Gastroesophageal sphincter (tissue), 4 donors: ENCODE measurements around the gene CDK3. TPM values are rescaled to one million over a fixed set of nuclear protein-coding genes. Genes with fewer than 3 reads are reported as not detected.

Experiments
- ATAC-seq: fragments of 150-250 bp; one replicate; pipeline ENCODE4 v1.9.1; 2016; ENCODE audit warnings: mild to moderate bottlenecking, moderate library complexity
- H3K27ac ChIP-seq, 4 donors: fragments of 200-600 bp; sonication (generic) in 3 of 4; 1 replicate in 3 of 4; 2 replicates in 1 of 4; pipeline ENCODE4 v1.5.1; 2016 to 2019
- H3K27me3 ChIP-seq: fragments of 200-600 bp; sonication (generic); one replicate; pipeline ENCODE4 v1.5.1; 2019
- H3K36me3 ChIP-seq, 2 donors: fragments of 200-600 bp; sonication (generic); one replicate each; pipeline ENCODE4 v1.5.1; 2019; ENCODE audit warnings: control low read depth in 1 of 2
- H3K4me1 ChIP-seq, 3 donors: fragments of 200-600 bp; sonication (generic); 1 replicate in 2 of 3; 2 replicates in 1 of 3; pipeline ENCODE4 v1.5.1; 2016 to 2019; ENCODE audit warnings: control low read depth in 2 of 3
- H3K4me3 ChIP-seq, 2 donors: fragments of 200-600 bp; sonication (generic); one replicate each; pipeline ENCODE4 v1.5.1; 2019; ENCODE audit warnings: mild to moderate bottlenecking in 1 of 2, moderate library complexity in 1 of 2
- H3K9me3 ChIP-seq, 3 donors: fragments of 200-600 bp; sonication (generic); one replicate each; pipeline ENCODE4 v1.5.1; 2017 to 2019; ENCODE audit warnings: control low read depth in 2 of 3
- EP300 ChIP-seq: sonication (generic); formaldehyde crosslinking; IDR thresholded peaks from one replicate; pipeline ENCODE4 v1.6.1; 2017; ENCODE audit warnings: antibody characterized with exemption, mild to moderate bottlenecking
- POLR2A ChIP-seq, 2 donors: fragments of 450-650 bp; IDR thresholded peaks; one replicate each; pipeline ENCODE4 v1.6.1; 2017; ENCODE audit warnings: antibody characterized with exemption in 2 of 2, mild to moderate bottlenecking in 2 of 2, moderate library complexity in 1 of 2
- POLR2AphosphoS5 ChIP-seq: sonication (generic); formaldehyde crosslinking; IDR thresholded peaks from one replicate; pipeline ENCODE4 v1.6.1; 2017; ENCODE audit warnings: antibody characterized with exemption
- WGBS, 2 donors: methylation state at CpG; one replicate each; pipeline ENCODE4 v1.1.5; 2018; ENCODE audit warnings: low coverage in 1 of 2; 5-methylcytosine and 5-hydroxymethylcytosine counted together
- total RNA-seq, 4 donors: library from RNA; depleted of rRNA; stranded (reverse); fragments of >200 nt; gene quantifications; one replicate each; pipeline ENCODE4 v1.1.0, GENCODE V29; 2016
- TF ChIP-seq, protein P1 (sequence below), 4 experiments: fragments of 200-600 bp in 2 of 4; fragments of 450-650 bp in 2 of 4; sonication (generic) in 1 of 4; IDR thresholded peaks; one replicate each; pipeline ENCODE4 v1.5.1; 2017 to 2019; ENCODE audit warnings: antibody characterized with exemption in 4 of 4, mild to moderate bottlenecking in 2 of 4, moderate library complexity in 2 of 4

CDK3 gene
- total RNA-seq, 4 donors from 2014 or later: 1.2 to 5.6 (median 2.3) TPM; not detected in 1

DNA sequence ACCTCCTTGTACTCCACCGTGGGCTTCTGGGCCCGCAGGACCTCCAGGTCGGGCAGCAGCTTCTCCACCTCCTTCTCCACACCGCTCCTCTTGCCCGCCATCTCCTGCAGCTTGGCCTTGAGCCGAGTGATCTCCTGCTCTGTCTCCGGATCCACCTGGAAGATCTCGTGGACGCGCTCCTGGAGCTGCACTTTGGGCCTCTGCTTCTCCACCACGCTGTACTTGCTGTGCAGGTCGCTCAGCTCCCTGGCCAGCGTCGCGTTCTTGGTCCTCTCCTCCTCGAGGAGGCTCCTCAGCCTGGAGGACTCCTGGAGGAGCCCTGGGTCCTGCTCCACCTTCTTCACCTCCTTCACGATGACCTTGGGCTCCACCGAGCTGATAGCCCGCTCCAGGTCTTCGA is 8.8 kb downstream of the CDK3 start:
- H3K9me3 ChIP-seq: no peaks in the 10 kb centered on the region
- no peak for ATAC-seq
- no peak overlapping the region for H3K27ac ChIP-seq
- H3K27me3 ChIP-seq: no peaks in the 10 kb centered on the region
- peaks cover 0 to 16% (median 0%) of the 10 kb centered on the region in 3 donors for H3K4me1 ChIP-seq
- H3K4me3 ChIP-seq: no peak overlapping the region
- 88 to 93% methylated on average over 3 to 12 of the region's 20 CpGs for WGBS, 2 donors
- no peaks in the 10 kb centered on the region for H3K36me3 ChIP-seq
- TF ChIP-seq POLR2A (IDR thresholded peaks at IDR 0.05): no peak
- TF ChIP-seq, protein P1, sequence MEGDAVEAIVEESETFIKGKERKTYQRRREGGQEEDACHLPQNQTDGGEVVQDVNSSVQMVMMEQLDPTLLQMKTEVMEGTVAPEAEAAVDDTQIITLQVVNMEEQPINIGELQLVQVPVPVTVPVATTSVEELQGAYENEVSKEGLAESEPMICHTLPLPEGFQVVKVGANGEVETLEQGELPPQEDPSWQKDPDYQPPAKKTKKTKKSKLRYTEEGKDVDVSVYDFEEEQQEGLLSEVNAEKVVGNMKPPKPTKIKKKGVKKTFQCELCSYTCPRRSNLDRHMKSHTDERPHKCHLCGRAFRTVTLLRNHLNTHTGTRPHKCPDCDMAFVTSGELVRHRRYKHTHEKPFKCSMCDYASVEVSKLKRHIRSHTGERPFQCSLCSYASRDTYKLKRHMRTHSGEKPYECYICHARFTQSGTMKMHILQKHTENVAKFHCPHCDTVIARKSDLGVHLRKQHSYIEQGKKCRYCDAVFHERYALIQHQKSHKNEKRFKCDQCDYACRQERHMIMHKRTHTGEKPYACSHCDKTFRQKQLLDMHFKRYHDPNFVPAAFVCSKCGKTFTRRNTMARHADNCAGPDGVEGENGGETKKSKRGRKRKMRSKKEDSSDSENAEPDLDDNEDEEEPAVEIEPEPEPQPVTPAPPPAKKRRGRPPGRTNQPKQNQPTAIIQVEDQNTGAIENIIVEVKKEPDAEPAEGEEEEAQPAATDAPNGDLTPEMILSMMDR (IDR thresholded peaks at IDR 0.05): no peak
- no peak for TF ChIP-seq POLR2AphosphoS5
- TF ChIP-seq EP300: no peak

DNA sequence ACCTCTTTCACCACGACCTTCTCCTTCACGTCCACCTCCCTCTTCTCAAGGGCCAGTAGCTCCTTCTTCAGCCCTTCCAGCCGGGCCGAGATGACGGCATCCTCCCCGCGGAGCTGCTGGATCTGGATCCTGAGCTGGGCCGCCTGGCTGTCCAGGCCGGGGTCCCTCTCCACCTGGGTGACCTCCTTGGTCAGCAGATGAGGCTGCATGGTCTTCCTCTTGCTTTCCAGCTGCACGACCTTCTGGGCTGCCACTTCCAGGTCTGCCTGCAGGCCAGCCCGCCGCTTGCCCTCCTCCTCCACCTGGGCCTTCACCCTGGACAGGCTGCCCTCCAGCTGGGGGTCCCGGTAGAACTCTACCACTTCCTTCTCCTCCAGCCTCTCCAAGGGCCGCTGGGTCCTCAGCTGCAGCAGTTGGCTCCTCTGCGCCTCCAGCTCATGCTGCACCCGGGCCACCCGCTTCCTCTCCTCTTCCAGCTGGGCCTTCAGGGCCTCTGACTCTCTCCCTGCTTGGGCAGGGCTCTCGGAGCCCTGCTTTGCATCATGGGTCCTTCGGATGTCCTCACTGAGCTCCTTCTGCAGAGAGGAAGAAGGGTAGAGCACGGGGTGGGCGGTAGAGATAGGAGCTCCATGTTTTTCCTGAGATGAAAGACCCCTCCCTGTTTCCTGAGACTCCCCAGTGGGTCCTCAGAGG is 9.5 kb downstream of the CDK3 start:
- TF ChIP-seq POLR2A (IDR thresholded peaks at IDR 0.05): no peak
- TF ChIP-seq, protein P1 (IDR thresholded peaks at IDR 0.05): no peak
- TF ChIP-seq EP300: no peak
- no peak for TF ChIP-seq POLR2AphosphoS5
- Histone ChIP-seq H3K27ac (no peak overlapping the region), H3K36me3 (no peaks in the 10 kb centered on the region), H3K4me1 (peaks cover 0 to 14% (median 0%) of the 10 kb centered on the region in 3 donors), H3K9me3 (no peaks in the 10 kb centered on the region), H3K27me3 (peaks cover 3% of the 10 kb centered on the region), H3K4me3 (no peak overlapping the region)
- no peak for ATAC-seq
- 86 to 87% methylated on average over 8 to 14 of the region's 21 CpGs for WGBS, 2 donors

DNA sequence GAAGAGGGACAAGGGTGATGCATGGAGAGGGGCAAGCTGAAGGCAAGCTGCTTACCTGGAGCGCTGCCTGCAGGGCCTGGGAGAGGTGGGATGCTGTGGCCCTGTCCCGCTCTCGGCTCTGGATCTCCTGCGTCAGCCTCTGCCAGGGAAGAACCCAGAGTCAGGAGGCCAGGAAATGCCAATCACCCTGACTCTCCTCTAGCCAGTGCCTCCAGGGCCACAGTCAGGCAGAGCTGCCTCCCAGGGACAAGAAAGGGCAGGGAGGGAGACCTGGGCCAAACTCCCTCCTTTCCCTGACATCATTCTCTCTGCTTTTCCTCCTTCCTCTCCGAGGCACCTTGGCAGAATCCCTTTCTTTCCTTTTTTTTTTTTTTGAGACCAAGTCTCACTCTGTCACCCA is 11.3 kb downstream of the CDK3 start:
- peaks cover 7% of the 10 kb centered on the region for H3K27me3 ChIP-seq
- H3K9me3 ChIP-seq: no peaks in the 10 kb centered on the region
- no peaks in the 10 kb centered on the region for H3K36me3 ChIP-seq
- no peak overlapping the region for H3K27ac ChIP-seq
- H3K4me1 ChIP-seq: peaks cover 0 to 7% (median 0%) of the 10 kb centered on the region in 3 donors
- no peak for TF ChIP-seq EP300
- no peak for TF ChIP-seq POLR2A (IDR thresholded peaks at IDR 0.05)
- TF ChIP-seq, protein P1 (IDR thresholded peaks at IDR 0.05): no peak
- no peak overlapping the region for H3K4me3 ChIP-seq
- 87 to 93% methylated on average over 5 of the region's 5 CpGs for WGBS, 2 donors
- no peak for ATAC-seq

DNA sequence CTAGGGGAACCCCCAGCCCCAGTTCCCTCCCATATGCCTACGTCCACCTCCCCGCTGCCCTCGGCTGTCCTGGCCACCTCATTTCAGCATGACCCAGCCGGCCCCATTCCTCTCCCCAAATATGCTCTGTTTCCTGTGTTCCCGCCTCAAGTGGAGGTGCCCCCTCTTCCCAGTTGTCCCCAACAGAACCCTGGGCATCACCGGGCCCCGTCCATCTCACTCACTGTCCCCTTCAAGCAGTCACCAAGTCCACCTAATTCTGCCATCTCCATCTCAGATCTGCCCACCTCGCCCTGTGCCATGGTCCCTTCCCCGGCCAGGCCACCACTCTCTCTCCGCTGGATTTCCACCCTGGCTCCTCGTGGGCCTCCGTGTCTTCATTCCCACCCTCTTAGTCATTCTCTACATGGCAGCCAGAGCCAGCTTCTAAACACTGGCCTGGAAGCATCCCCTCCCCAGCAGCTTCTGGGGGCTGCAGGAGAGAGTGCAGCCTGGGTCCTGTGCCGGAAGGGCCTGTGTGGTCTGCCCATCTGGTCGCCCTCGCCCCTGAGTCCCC is 12.8 kb downstream of the CDK3 start:
- no peak overlapping the region for H3K4me3 ChIP-seq
- TF ChIP-seq EP300 (no peak), POLR2A (IDR thresholded peaks at IDR 0.05) (no peak), POLR2AphosphoS5 (no peak)
- TF ChIP-seq, protein P1 (IDR thresholded peaks at IDR 0.05): no peak
- H3K27me3 ChIP-seq: peaks cover 7% of the 10 kb centered on the region
- H3K27ac ChIP-seq: no peak overlapping the region
- H3K36me3 ChIP-seq: no peaks in the 10 kb centered on the region
- no peaks in the 10 kb centered on the region for H3K9me3 ChIP-seq
- peaks cover 0 to 7% (median 0%) of the 10 kb centered on the region in 3 donors for H3K4me1 ChIP-seq
- 91 to 100% methylated on average over 6 of the region's 15 CpGs for WGBS, 2 donors
- no peak for ATAC-seq
